GM21786 (cell line): Measurements from ENCODE around the gene MAOB.
"Not testable (repeated sequence)": the region's sequence is repeated elsewhere in the genome, so short reads cannot be mapped to it uniquely, and the experiment has no call there.

Experiments used
- ATAC-seq: cut with Tn5 transposase; IDR thresholded peaks from one replicate; pipeline ENCODE4 v1.9.1; 2021; ENCODE audit not compliant: unreplicated experiment

Gene MAOB

DNA sequence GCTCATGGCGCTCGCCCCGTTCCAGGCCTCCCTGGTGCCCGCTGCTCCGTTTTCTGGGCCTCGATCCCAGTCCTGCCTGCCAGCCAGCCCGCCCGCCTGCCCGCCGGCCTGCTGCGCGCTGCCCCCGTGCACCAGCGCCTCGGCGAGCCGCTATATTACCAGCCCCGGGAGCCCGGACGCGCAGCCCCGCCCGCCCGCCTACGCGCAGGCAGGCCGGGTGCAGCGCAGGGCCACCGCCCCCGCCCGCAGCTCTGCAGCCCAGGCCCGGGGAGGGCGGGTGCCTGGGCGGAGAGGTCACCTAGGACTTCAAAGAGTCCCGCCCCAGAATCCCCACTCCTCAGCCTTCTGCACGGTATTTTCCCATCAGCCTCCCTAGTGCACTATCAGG, at the start of gene MAOB:
MAOB (minus strand) TSS at position 157 of the 388 bp plus-strand sequence; CDS start at position 6, 151 bp downstream.
- ATAC-seq, result no peak

DNA sequence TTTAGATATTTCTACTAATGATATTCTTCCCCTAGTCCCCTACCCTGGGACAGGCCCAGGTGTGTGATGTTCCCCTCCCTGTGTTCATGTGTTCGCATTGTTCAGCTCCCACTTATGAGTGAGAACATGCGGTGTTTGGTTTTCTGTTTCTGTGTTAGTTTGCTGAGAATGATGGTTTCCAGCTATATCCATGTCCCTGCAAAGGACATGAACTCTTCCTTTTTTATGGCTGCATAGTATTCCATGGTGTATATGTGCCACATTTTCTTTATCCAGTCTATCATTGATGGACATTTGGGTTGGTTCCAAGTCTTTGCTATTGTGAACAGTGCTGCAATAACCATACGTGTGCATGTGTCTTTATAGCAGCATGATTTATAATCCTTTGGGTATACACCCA, 39.8 kb upstream of the MAOB start:
- ATAC-seq, result not testable (repeated sequence)

- not testable (repeated sequence) for ATAC-seq
Observed at GRCh38 chrX:43910772-43911171, 28.5 kb upstream of the MAOB start.

- ATAC-seq, result no peak
Observed at GRCh38 chrX:43910012-43910411, 27.8 kb upstream of the MAOB start.

DNA sequence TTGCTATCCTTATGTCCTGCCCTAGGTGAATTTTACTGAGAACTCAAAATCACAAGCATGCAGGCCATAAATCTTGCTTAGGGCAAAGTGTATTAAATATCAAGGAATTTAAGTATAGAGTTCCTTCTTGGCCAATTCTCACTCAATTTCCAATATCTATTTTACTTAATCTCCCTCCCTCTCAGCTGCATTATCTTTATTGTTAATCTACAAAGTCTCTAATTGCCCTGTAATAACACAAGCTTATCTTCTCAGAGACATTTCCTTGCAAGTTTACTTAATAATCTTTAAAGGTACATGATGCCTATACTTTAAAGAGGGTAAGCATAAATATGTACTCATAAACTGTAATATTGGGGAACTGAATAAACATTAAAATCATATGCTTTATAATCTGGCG, 26.9 kb upstream of the MAOB start:
- ATAC-seq, result no peak

GRCh38 chrX:43899878-43900815, 17.9 kb upstream of the MAOB start:
- no peak for ATAC-seq

DNA sequence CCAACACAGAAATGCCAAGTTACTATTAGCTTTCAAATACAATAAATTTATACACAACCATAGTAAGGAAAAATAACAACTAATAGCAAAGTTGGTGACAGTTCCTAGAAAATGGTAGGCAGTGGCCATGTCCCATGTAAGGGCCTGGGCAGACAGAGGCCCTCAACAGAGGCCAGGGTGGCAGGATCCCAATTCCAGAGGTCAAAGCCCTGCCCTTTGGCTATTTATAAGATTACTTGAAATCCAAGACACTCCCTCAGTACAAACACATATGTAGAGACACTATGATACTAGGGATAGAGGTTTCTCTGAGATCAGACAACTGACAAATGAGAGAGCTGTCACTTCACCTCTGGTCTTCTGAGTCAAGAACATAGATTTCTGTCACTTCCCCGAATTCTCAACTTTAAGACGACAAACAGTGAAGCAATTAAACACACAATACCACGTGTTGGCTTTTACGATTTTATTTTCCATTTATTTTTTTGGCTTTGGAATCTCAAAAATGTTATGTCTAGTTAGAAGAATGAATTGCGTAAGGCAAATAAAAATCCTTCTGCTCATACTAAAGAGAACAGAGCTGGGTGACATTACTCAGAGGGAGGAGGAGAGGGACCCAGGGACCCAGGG, 16.3 kb upstream of the MAOB start:
- no peak for ATAC-seq

- no peak for ATAC-seq
Observed at GRCh38 chrX:43897290-43897689, 15.0 kb upstream of the MAOB start.

DNA sequence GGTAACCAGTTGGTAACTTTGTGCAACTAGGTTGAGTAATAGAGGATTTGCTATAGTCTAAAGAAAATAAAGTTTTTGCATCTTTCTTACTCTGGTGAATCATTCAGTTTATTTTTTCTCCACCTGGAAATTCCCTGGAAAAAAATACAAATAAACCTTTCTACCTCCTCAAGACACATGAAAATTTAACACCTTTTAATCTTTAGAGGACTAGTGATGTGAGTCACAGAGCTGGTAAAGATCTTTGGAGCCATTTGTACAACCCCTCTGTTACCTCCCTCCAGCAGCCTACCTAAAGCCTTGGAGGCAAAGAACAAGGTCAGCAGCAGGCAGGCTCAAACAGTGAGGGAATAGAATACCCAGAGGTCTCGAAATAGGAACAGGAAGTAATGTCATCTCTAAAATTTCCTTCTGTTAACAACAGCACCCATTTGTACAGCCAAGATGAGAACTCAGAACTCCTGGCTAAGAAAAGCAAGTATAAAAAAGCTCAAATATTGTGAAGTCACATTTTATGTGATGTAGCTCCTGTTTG, 10.2 kb upstream of the MAOB start:
- ATAC-seq, result no peak

- ATAC-seq, result no peak
Observed at GRCh38 chrX:43885617-43886016, 3.4 kb upstream of the MAOB start.

GRCh38 chrX:43881410-43882293, 598 bp downstream of the MAOB start:
- ATAC-seq, result no peak

DNA sequence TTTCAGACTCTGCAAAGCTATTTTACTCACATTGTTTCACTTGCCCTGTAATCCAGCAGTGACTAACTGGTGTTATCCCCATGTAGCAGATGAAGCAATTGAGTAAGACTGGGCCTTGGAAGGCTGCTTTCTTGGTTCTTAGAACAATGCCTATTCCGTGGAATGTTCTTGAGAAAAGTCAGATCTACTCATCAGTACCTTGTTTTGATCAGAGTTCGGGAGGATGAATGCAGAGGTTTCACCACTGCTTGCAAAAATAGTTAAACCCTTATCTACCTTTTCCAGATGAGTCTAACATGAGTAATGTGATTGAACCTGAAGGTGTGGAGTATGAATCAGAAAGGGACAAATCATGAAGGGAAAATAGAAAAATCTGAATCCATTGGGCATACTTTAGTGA, 1.8 kb downstream of the MAOB start:
- no peak for ATAC-seq

DNA sequence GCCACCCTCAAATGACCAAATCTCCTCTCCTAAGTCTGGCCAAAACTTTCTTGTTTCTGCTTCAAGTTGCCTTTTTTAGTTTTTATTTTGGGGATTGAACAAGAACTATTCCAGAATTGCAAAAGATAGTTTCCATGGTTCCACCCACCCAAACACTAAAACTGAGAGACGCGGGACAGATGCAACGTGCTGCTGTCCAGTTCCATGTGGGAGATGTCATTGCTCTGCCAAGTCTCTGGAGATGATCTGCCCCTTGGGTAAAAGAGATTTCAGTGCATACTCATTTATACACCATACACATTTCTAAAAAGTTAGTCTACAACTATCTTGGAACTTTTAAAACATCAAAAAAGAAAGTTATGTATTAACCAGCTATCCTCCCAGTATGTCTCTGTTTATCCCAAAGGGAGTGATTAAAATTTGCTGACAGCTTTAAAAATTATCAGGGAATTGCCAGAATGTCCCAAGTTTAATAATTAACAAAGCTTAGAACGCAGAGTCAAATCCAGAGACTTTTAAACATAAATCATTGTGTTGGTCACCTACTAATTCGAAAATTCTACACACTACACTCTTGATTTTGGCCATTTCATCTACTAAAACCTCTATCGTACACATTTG, 3.2 kb downstream of the MAOB start:
- no peak for ATAC-seq

DNA sequence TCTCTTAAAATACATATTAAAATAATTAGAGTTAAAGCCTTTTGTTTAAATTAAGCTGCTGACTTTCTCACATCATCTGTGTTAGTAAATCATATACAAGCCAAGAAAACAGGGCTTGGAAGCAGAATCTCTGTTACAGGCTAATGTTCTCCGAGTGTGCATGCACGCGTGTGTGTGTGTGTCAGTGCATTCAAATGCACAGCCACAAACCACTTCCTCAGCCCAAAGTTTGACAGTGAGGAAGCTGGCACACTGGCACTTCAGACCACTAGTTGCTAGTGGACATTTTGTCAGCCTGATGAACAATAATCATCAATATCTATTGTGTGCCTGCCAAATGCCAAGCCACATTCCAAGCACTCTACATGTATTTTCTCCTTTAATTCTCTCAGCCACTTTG, 5.6 kb downstream of the MAOB start:
- no peak for ATAC-seq

DNA sequence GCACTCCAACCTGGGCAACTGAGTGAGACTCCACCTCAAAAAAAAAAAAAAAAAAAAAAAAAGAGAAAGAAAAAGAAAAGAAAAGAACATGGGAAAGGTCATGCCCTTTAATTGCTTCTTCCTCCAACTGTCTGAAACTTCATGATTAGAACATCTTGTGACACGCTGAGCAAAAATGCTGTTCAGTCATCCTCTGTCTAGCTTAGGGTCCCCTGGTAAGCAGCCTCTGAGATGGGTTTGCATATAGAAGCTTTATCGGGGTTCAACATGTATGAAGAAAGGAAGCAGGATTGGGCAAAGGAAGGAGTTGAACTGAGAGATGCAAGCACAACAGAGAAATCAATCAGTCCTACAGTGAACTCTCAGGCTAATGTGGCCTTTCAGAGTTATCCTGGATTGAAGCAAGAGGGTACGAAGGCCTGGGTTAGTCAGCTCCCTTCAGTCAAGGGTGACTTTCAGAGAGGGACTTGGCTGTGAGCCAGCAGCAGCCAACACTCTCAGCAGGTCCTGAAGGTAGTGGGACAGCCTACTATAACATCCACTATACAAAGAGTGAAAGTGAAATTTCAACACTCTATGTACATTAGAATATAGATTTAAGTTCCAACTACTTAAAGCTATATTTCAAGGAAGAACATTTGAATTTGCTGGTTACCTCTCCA, 11.4 kb downstream of the MAOB start:
- ATAC-seq, result no peak

GRCh38 chrX:43870011-43870410, 12.2 kb downstream of the MAOB start:
- no peak for ATAC-seq

- ATAC-seq, result no peak
Observed at GRCh38 chrX:43868791-43869190, 13.5 kb downstream of the MAOB start.

DNA sequence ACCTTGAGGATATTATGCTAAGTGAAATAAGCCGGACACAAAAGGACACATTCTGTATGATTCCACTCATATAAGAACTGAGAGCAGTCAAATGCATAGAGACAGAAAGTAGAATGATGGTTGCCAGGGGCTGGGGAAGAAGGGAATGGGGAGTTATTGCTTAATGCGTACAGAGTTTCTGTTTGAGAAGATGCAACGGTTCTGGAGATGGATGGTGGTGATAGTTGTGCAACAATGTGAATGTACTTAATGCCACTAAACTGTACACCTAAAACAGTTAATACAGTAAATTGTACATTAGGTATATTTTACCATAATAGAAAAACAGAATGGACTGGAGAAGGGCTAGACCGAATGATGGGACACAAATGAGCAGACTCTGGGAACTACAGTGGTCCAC, 15.8 kb downstream of the MAOB start:
- ATAC-seq, result no peak

- no peak for ATAC-seq
Observed at GRCh38 chrX:43865791-43866190, 16.5 kb downstream of the MAOB start.

GRCh38 chrX:43862434-43862833, 19.8 kb downstream of the MAOB start:
- ATAC-seq, result no peak
